Measurements from ENCODE around the gene FAM83B.

FAM83B gene

GRCh38 chr6:54830216-54830615 is 16.4 kb upstream of the FAM83B start:
- POLR2A ChIA-PET, result no interaction called here

GRCh38 chr6:54835176-54835575 is 11.4 kb upstream of the FAM83B start:
- Histone ChIP-seq H3K4me3 (ENCODE audit: low read depth, low read length) (no peak overlapping the region), H3K4me1 (ENCODE audit: control insufficient read depth, insufficient read depth, low read length) (no peaks in the 10 kb centered on the region), H3K27ac (ENCODE audit: extremely low read depth, low read depth, low read length) (no peak overlapping the region), H3K36me3 (ENCODE audit: control insufficient read depth in 2 of 2, insufficient read depth in 1 of 2, low read length in 2 of 2) (no peaks in the 10 kb centered on the region), H3K9me3 (ENCODE audit: control insufficient read depth, insufficient read depth, low read depth, low read length) (no peaks in the 10 kb centered on the region)
- ChIA-PET POLR2A (no interaction called here), CTCF (interaction anchor here (0.6 to 1.5 kb wide), 4 partner anchors 37 to 850 kb away, joined by 3 to 4 read pairs (median 3); no protein-coding TSS in a partner anchor)
- no peak for TF ChIP-seq ZNF488 (tag by site-specific recombination; IDR thresholded peaks at IDR 0.05)
- no peak for TF ChIP-seq ZNF555 (tag by site-specific recombination; conservative IDR thresholded peaks at IDR 0.05)
- TF ChIP-seq ZNF202 (tag by site-specific recombination; IDR thresholded peaks at IDR 0.05; ENCODE audit: borderline replicate concordance), result no peak
- no peak for TF ChIP-seq HOXC10 (CRISPR knock-in tag; IDR thresholded peaks at IDR 0.05)
- TF ChIP-seq ZNF621 (tag by site-specific recombination; IDR thresholded peaks at IDR 0.05), result no peak
- no peak for TF ChIP-seq ZNF677 (tag by site-specific recombination; IDR thresholded peaks at IDR 0.05)
- no peak for TF ChIP-seq ZBTB44 (tag by site-specific recombination; IDR thresholded peaks at IDR 0.05)
- no peak for TF ChIP-seq ZBTB11 (tag by site-specific recombination; conservative IDR thresholded peaks at IDR 0.05; ENCODE audit: low read depth)
- no peak for TF ChIP-seq ZNF280D (tag by site-specific recombination; IDR thresholded peaks at IDR 0.05)
- no peak for TF ChIP-seq ZNF585B (tag by site-specific recombination; IDR thresholded peaks at IDR 0.05)

More at GRCh38 chr6:54830216-54830615, 16.4 kb upstream of the FAM83B start:
- Histone ChIP-seq H3K4me1 (ENCODE audit: control insufficient read depth, insufficient read depth, low read length) (no peaks in the 10 kb centered on the region), H3K27ac (ENCODE audit: extremely low read depth, low read depth, low read length) (no peak overlapping the region), H3K36me3 (ENCODE audit: control insufficient read depth in 2 of 2, insufficient read depth in 1 of 2, low read length in 2 of 2) (no peaks in the 10 kb centered on the region), H3K4me3 (ENCODE audit: low read depth, low read length) (no peak overlapping the region), H3K9me3 (ENCODE audit: control insufficient read depth, insufficient read depth, low read depth, low read length) (no peaks in the 10 kb centered on the region)
- CTCF ChIA-PET, result interaction anchor here (0.7 kb wide), 1 partner anchor 932 kb away, joined by 4 read pairs; no protein-coding TSS in a partner anchor
- TF ChIP-seq ZNF544 (tag by site-specific recombination; IDR thresholded peaks at IDR 0.05) (no peak), ZNF776 (tag by site-specific recombination; IDR thresholded peaks at IDR 0.05; ENCODE audit: borderline replicate concordance) (no peak), PRDM1 (tag by site-specific recombination; IDR thresholded peaks at IDR 0.05) (no peak), ZFP41 (tag by site-specific recombination; IDR thresholded peaks at IDR 0.05; ENCODE audit: borderline replicate concordance) (no peak), ZNF341 (tag by site-specific recombination; IDR thresholded peaks at IDR 0.05; ENCODE audit: low read depth) (no peak), ZNF416 (tag by site-specific recombination; IDR thresholded peaks at IDR 0.05) (no peak), ZNF830 (tag by site-specific recombination; IDR thresholded peaks at IDR 0.05; ENCODE audit: low read depth) (no peak), ZBTB44 (tag by site-specific recombination; IDR thresholded peaks at IDR 0.05) (no peak), ZNF221 (tag by site-specific recombination; IDR thresholded peaks at IDR 0.05; ENCODE audit: borderline replicate concordance) (no peak), ATF2 (tag by site-specific recombination; IDR thresholded peaks at IDR 0.05; ENCODE audit: low read depth) (no peak), ZNF362 (tag by site-specific recombination; IDR thresholded peaks at IDR 0.05) (no peak)

All from HEK293 (cell line).